NCI-H510A (cell line): ENCODE data around the gene PIAS1.
"Not testable (repeated sequence)": the region's sequence is repeated elsewhere in the genome, so short reads cannot be mapped to it uniquely, and the experiment has no call there.

Experiments
- DNase-seq: peaks from one replicate; lab custom pipeline; 2025; lab: John Stamatoyannopoulos, UW

The PIAS1 gene

GRCh38 chr15:68234520-68234919 is 180.4 kb downstream of the PIAS1 start:
- not testable (repeated sequence) for DNase-seq

- DNase-seq: no peak
Measured at GRCh38 chr15:68235022-68235421, 180.9 kb downstream of the PIAS1 start.

DNA sequence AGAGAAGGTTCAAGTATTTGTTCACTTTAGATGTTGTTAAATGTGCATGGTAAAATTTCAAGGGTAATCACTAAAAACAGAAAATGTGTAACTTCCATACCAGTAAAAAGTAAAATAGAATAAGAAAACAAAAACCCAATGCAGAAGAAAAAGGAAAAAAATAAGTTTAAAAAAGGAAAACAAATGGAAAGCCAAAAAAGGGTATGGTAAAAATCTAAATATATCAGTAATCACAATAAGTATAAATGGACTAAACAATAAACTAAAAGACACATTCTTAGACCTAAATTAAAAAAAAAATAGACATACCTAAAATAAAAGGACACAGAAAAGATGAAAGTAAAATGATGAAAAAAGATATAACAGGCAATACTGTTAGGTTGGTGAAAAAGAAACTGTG is 184.9 kb downstream of the PIAS1 start:
- no peak for DNase-seq

- DNase-seq: no peak
Measured at GRCh38 chr15:68241088-68241935, 187.2 kb downstream of the PIAS1 start.
